OCI-M2 (cell line): ENCODE results near the gene HSPG2.
"Not testable (repeated sequence)": the region's sequence is repeated elsewhere in the genome, so short reads cannot be mapped to it uniquely, and the experiment has no call there.

ENCODE experiments used
- DNase-seq: peaks from one replicate; lab custom pipeline; 2025; ENCODE audit not compliant: unreplicated experiment; lab: John Stamatoyannopoulos, UW

HSPG2 gene

GRCh38 chr1:21813542-21813941, 123.6 kb downstream of the HSPG2 start:
- no peak for DNase-seq

- no peak for DNase-seq
Measured at GRCh38 chr1:21811875-21812305, 125.2 kb downstream of the HSPG2 start, which contains the start of gene LDLRAD2. TSS of gene LDLRAD2 (plus strand) at chr1:21812265. CDS start at chr1:21812452, 187 bp downstream.

GRCh38 chr1:21804536-21804935, 132.6 kb downstream of the HSPG2 start:
- no peak for DNase-seq

GRCh38 chr1:21801100-21801499, 136.0 kb downstream of the HSPG2 start:
- DNase-seq, result no peak

- no peak for DNase-seq
Measured at GRCh38 chr1:21799730-21800129, 137.4 kb downstream of the HSPG2 start.

- DNase-seq, result no peak
Measured at GRCh38 chr1:21795075-21795474, 142.0 kb downstream of the HSPG2 start.

GRCh38 chr1:21794656-21795055, 142.5 kb downstream of the HSPG2 start:
- DNase-seq, result no peak

GRCh38 chr1:21793104-21793503, 144.0 kb downstream of the HSPG2 start:
- DNase-seq, result no peak

GRCh38 chr1:21786640-21787039, 150.5 kb downstream of the HSPG2 start:
- no peak for DNase-seq

- not testable (repeated sequence) for DNase-seq
Measured at GRCh38 chr1:21785764-21786163, 151.3 kb downstream of the HSPG2 start.

GRCh38 chr1:21783679-21784603, 153.2 kb downstream of the HSPG2 start:
- peak; percentile 66 for DNase-seq

GRCh38 chr1:21782868-21783678, 154.0 kb downstream of the HSPG2 start, which contains the start of gene USP48:
TSS of gene USP48 (minus strand) at chr1:21783149. CDS start at chr1:21782957, 192 bp downstream.
- DNase-seq, result peak; percentile 31

- DNase-seq, result no peak
Measured at GRCh38 chr1:21782349-21782867, 154.7 kb downstream of the HSPG2 start.

GRCh38 chr1:21781815-21782348, 155.2 kb downstream of the HSPG2 start:
- no peak for DNase-seq

- no peak for DNase-seq
Measured at GRCh38 chr1:21779613-21780521, 157.2 kb downstream of the HSPG2 start.

GRCh38 chr1:21778405-21778727, 158.7 kb downstream of the HSPG2 start:
- DNase-seq, result no peak

GRCh38 chr1:21776925-21777324, 160.2 kb downstream of the HSPG2 start:
- not testable (repeated sequence) for DNase-seq

GRCh38 chr1:21775985-21776562, 161.0 kb downstream of the HSPG2 start:
- no peak for DNase-seq

- DNase-seq, result no peak
Measured at GRCh38 chr1:21775550-21775914, 161.6 kb downstream of the HSPG2 start.
